ENCODE data around the gene MTARC1.
A peak's percentile ranks its signal among the peaks of the same experiment; 100 is the strongest.

The MTARC1 gene

DNA sequence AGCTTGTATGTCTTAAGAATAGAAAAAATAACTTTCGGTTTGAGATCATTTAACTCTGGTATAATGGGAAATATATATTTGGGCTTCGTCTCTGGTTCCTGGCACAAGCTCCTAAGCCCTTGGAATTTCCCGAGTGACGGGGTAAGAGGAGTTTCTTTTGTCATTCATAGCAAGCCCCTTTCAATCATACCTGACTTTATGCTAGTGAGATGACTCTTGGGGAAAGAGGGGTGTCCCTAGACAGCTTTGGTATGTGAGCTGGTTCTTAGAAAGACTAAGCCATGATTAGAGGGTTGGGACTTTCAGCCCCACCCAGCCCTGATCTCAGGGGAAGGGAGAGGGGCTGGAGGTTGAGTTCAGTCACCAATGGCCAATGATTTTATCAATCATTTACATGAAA lies 13.9 kb upstream of the MTARC1 start:
- no peak for DNase-seq

DNA sequence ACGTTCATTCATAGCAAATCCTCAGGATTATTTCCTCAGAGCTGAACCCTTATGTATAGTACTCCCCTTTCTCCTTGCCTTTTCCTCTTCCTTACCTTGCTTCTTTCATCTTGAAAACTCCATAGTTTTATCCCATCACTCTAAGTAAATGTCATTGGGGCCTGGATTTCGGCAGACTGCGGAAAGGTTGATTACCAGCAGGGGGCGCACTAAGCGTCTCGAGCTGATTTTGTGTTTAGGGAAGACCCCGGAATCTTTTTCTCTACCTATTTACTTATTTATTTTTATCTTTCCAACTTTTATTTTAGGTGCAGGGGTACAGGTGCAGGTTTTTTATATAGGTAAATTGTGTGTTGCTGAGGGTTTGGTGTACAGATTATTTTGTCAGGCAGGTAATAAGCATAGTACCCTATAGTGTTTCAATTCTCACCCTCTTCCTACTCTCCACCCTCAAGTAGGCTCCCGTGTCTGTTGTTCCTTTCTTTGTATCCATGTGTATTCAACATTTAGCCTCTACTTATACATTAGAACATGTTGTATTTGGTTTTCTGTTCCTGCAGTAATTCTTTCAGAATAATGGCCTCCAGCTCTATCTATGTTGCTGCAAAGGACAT lies 11.4 kb upstream of the MTARC1 start:
- peak; percentile 82 for DNase-seq

DNA sequence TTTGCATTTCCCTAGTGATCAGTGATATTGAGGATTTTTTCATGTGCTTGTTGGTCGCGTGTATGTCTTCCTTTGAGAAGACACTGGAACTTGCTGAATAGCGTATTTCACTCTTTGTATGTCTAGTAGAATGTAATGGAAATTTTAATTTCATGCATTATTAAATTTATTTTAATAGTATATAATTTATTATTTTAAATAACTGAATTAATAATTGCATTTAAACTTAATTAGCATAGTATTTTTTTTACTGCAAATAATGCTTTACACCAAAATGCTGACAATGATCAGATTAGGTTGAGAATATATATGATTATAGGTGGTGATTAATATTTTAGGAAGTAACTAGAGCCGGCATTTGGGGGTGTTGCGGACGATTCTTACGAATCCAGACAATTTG lies 10.5 kb upstream of the MTARC1 start:
- DNase-seq, result no peak

DNA sequence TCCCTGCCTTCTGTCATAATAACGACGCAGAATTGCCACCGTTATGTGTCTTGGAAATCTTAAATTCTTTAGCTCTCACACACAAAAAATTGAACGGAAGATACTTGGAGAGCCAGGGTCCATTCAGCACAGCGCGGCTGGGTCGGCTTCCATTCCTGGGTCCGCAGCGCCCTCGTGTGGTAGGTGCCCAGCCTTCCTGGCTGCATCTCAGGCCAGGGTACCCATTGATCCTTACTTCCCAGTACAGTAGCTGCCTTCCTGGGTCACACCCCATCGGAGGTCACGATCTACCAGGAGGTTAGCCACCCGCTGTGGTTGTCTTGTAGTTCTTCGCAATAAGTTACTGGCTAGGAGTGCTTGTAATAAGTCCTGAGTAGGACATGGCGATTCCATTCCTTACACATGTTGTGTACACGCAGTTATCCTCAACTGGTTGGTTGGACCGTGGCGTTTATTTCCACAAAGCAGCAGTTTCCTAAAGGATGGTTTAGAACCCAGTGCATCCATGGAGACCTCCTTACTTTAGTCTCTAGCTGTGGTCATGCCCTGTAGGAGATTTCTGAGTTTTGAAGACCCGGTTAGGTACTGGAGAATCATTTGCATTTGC lies 9.9 kb upstream of the MTARC1 start:
- peak; percentile 92 for DNase-seq

DNA sequence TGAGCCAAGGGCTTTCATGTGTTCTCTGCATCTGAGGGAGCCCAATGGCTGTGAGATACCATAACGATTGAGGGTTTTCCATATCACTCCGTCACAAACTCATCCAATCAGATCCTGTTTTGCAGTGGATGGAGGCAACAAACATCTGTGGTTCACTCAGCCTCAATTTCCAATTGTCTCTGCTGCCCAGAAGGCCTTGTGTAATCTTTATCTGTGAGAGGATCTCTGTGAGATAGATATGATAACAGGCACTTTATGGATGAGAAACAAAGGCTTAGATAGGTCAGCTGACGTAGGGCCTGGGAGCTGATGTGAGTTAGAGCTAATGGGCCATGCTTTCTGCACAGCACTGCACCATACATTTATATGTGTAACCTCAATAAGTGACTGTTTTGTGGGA lies 3.3 kb upstream of the MTARC1 start:
- no peak for DNase-seq

DNA sequence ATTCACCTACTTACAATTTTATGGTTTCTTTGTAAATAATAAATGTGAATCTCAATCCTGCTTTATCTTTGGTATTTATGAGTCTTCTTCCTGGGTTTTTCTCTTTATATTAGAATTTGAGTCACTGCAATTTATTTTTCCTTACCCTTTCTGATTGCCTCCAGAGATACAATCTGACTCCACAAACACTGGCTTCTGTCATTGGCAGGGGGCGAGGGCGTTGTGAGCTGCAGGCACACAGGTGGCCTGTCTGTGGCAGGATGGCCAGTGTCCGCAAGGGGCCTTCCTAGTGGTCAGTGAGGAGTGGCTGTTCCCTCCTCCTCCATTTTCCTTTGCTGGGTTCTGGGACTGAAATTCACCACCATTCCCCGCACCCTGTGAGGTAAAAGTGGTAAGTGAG lies 2.0 kb upstream of the MTARC1 start:
- DNase-seq, result no peak

DNA sequence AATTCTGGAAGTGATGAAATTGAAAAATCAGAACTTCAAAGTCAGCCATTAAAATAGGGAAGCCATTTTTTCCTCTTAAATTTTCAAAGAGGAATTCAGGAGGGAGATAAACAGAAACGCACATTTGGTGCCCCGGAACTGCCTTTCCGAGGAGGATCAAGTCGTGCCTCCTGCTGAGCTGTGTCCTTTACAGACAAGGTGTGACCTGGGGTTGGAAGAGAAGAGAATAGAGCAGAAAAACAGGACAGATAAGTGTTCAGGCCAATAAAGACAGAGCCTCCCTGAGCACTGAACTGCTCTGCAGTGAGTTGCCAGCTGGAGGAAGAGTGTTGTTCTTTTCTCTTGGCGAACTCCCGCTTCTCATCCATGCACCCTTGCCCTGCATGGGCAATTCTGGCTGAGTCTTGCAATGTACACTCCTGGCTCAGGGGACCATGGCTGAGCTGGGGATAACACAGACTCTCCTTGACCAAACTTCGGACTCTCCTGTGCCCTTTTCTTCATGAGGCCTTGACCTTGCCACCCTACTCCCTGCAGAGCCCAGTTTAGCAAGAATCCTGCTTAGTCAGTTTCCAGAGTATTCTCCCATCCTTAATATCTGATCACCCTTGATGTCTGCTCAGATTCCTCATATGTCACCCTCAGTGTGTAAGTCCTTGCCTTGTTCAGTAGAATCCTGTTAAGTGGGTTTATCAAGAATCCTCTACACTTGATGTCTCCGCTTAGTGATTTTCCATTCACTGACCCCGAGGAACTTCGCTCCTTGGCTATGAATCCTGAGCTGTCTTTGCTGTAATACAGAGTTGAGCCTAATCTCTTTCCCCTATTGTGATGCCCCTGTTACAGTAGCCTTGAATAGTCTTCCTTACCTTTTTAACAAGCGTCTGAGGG lies 1.3 kb upstream of the MTARC1 start:
- no peak for DNase-seq

DNA sequence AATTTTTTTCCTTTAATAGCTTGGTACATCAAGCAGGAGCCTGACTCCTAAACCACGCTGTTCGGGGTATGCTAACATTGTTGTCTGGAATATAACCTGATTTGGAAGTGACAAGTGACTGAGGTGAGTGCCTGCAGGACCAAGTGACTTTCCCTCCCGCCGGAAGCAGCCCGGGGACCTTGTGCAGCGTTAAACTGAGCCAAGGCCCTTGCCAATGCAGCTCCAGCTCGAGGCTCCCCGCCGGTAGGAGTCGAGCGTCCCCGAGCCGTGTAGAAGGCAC lies 716 bp upstream of the MTARC1 start:
- no peak for DNase-seq

DNA sequence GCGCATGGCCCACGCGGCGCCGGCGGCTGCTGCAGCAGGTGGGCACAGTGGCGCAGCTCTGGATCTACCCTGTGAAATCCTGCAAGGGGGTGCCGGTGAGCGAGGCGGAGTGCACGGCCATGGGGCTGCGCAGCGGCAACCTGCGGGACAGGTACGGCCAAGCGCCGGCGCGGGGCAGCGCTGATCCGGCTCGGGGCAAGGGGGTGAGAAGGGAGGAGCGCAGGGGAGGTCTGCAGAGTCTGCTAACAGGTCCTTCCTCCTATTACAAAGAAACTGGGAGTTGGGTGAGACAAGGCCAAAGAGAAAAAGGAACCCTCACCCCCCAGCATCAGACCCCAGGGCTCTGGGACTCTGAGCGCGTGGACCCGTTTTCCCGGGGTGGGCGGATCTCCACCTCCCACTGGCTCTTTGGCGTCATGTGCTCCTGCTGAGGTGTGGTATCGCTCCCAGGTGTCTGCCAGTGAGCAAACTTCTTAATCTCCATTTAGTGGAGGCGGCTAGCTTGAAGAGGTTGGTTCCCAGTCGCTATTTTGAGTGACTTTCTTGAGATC lies 431 bp downstream of the MTARC1 start:
- DNase-seq, result no peak

DNA sequence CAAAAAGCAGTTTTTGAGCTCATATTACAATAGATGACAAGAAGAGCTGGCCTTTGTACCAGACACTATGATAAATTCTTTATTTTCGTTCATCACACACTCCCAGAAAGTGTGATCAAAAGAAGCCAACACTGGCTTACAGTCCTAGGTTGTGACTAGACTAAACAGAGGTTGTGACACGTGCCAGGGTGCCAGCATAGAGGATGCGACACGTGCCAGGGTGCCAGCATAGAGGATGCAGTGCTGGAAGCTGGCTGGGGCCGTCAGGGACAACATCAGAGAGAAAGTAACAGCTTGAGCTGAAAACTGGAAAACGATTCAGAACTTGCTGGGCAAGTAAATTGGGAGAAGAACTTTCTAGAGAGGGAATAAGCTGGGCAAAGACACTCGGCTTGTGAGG lies 2.2 kb downstream of the MTARC1 start:
- DNase-seq, result no peak

DNA sequence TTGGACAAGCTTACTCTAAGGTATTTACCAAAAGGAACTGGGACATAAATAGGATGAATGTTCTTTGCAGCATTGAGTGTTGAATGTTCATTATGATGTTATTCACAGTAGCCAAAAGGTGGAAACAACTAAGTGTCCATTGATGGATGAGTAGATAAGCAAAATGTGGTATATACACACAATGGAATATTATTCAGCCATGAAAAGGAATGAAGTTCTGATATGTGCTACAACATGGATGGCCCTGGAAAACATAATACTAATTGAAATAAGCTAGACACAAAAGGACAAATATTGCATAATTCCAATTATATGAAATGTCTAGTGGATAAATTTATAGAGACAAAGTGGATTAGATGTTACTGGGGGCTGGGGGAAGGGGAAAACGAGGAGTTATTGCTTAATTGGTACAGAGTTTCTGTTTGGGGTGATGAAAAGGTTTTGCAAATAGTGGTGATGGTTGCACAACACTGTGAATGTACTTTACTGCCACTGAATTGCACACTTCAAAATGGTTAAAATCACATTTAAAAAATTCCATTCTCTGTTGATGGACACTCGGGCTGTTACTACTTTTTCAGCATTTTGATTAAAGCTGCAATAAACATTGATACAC lies 2.9 kb downstream of the MTARC1 start:
- DNase-seq, result no peak

DNA sequence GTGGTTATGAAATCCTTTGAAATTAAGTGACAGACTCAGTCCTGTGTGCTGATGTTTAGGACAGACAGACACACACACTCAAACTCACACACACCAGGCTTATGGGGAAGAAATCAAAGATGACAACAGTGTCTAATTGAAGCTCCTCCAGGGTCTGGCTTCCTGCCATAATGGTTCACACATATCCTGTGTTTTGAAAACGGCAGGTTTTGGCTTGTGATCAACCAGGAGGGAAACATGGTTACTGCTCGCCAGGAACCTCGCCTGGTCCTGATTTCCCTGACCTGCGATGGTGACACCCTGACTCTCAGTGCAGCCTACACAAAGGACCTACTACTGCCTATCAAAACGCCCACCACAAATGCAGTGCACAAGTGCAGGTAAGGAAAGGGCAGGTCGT lies 4.6 kb downstream of the MTARC1 start:
- no peak for DNase-seq

DNA sequence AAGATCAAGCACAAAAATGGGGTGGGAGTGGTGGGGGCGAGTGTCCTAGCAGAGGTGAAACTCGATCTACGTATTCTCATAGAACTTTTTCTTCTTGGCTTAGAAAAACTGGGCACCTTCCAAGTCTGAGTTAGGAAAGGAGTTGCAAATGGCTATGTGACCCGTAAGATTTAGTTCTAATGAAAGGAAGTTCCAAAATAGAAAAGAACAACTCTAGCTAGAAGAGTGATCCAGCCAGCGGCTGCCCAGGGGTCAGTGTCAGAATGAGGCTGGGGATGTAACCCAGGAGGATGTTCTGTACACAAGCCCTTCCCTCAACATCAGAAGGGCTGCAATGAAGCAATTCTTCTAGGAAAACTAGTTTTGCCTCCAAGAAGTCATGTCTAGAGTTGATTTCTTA lies 5.2 kb downstream of the MTARC1 start:
- no peak for DNase-seq

DNA sequence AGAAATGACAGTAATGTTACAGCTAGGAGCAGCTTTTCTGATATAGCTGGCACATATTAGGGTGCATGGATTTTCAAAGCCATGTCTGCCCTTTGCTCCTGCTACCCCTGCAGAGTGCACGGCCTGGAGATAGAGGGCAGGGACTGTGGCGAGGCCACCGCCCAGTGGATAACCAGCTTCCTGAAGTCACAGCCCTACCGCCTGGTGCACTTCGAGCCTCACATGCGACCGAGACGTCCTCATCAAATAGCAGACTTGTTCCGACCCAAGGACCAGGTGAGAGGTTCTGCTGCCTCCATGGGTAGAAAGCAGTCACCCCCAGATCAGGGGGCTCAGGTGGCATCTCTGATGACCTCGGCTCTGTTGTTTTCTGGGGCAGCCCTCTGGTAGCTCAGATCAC lies 9.8 kb downstream of the MTARC1 start:
- no peak for DNase-seq

DNA sequence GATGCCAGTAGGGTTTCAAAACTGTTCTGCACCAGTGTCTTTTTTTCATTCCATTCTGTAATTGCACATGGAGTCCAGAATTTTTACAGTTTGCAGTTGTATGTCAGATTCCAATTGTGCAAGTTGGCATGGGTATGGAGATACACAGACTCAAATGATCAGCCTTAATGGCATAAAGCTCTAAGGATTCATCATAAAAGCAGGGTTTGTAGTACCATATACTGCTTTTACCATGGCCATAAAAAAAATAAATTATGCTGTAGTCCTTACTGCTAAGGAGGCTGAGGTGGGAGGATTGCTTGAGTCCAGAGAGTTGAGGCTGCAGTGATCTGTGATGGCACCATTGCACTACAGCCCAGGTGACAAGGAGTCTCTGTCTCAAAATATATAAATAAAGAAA lies 10.3 kb downstream of the MTARC1 start:
- DNase-seq, result no peak

DNA sequence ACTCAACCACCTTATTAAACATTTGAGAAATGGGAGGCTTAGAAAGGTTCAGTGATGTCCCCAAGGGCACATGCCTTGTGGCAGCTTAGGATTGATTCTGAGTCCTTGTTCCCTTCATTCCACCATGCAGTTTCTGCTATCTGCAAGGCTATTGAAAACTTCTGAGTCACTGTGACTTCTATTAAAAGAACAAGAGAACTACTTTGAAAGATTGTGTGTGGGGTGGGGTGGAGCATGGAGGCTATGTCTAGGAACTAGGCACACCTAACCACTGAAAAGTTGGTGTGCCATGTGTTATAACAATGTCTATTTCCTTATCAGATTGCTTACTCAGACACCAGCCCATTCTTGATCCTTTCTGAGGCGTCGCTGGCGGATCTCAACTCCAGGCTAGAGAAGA lies 10.8 kb downstream of the MTARC1 start:
- no peak for DNase-seq

DNA sequence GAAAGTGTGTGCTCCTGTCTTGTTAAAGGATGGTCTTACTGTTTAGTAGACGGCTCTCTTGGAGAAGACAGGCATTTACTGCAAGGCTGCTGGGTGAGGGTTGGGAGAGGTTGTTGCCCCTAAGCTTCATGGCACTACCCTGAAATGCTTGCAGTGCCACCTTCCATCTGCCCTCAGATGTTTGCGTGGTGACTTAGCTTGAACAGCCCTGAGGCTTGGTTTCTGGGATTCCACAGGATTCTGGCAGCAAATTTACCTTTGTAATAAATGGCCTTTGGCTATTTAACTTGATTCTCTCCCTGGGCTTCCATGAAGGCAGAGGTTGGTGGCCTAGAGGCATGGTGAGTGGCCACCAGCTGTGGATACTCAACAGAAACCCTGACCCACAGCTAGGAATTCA lies 11.6 kb downstream of the MTARC1 start:
- no peak for DNase-seq

DNA sequence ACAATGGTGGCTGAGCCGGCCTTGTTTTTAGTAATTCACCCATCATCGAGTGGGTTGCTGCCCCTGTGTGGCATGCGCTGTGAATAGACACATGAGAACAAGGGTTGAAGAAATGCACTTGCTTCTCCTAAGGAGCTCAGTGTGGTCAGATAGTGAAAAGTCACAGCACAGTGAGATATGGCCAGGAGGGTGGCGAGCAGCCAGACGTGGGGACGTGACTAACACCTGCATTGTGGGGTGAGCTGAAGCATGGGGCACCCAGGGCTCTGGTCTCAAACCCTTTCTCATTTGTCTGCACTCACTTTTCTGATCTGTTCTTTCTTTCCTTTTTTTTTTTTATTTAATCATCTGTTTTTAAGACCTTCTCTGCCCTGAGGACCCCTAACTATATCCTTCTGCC lies 13.5 kb downstream of the MTARC1 start:
- no peak for DNase-seq

DNA sequence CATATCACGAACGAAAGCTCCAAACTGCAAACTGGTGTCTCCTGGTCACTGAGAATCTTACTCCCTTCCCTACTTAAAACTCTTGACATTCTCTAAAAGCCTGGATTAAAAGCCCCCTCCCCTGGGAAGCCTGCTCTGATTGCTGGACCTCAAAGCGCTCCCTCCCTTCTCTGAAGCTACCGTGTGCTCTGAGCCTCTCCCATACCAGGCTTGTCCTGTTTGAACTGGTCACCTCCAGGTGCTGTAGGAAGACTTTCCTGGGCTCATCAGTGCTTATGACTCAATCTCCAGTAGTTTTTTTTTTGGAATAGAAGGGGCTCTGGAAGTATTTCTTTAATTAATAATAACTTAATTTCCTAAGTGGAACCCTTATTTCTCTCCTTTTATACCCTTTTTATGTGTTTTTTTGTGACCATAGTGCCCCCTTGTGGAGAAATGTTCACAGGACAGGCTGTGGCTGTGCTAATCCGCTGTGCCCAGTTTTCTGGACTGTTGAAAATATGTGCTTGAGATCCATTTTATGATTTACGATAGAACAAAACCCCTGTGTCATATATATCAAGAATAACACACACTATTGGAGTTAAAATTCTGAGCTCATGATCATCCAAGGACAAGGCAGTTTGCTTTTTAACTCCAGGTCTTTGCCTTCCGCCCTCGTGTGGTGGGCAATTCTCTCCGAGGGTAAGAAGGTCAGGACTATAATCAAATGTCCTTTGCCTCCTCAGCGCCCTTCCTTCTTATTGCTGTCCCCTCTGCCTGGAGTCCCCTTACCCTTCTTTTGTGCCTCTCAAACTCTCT lies 16.9 kb downstream of the MTARC1 start:
- no peak for DNase-seq

DNA sequence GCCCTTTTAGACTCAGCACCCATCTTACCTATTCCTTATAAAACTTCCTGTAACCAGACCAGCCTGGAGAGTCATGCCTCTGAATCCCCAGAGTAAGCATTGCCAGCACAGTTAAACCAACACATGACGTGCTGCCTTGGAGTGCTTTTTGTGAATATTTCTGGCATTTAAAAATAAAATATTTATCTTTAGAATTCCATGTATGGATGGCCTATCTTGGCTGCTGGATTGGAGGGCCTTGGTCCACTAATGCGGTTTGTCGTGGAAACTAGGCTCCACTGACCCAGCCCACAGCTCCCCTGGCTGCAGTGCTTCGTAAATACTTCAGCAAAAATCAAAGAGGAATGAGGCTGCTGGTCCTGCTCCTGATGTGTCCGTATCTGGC lies 17.5 kb downstream of the MTARC1 start:
- no peak for DNase-seq

DNA sequence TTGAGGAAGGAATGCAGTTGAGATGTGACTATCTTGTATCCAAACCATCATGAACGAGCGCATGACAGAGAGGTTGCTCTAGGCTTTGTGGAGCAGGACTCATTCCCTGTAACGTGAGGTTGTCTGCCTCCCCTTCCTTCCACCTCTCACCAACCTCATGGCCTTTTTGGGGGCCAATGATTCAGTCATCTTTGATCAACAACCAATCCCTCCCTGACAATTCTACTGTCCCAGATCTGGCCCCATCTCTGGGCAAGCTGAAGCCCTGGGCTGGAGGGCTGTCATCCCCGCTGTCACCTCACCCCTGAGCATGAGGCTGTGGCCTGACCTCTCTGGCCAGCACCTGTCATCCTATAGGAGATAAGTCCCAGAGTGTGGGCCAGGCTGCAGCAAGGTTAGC lies 19.7 kb downstream of the MTARC1 start:
- no peak for DNase-seq

DNA sequence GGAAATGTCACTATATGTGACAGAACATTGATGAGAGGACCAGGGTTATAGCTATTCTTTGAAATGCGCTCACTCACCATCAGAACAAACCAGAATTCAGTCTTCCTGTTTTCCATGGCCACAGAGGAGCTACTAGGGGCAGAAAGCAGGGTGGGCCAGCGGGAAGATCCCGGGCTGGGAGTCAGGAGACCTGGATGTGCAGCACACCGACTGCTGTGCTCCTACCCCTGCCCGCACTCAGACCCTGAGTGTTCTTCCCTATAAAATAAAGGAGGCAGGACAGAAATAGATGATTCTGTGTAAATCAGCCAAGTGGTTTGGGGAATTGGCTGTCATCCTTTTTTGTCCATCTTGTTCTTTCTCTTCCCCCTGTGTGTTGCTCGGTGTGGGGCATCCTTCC lies 21.0 kb downstream of the MTARC1 start:
- no peak for DNase-seq
